Stimulated activated CD4-positive, alpha-beta T cell treated with anti-CD3 and anti-CD28 coated beads, Interleukin-12 subunit alpha, Interleukin-12 subunit beta, amount 100 ng/mL, for 4 hours (primary cell): ENCODE measurements around the gene THTPA.
A peak's percentile ranks its signal among the peaks of the same experiment; 100 is the strongest.
"Not testable (repeated sequence)": the region's sequence is repeated elsewhere in the genome, so short reads cannot be mapped to it uniquely, and the experiment has no call there.

Experiments
- DNase-seq: peaks from one replicate; pipeline ENCODE4 v3.0.0-alpha.2; 2020

The THTPA gene

GRCh38 chr14:23588884-23589598 is 33.0 kb downstream of the THTPA start:
- DNase-seq = peak; percentile 72

- no peak for DNase-seq
These were observed 33.5 kb downstream of the THTPA start for GRCh38 chr14:23589606-23590005.

DNA sequence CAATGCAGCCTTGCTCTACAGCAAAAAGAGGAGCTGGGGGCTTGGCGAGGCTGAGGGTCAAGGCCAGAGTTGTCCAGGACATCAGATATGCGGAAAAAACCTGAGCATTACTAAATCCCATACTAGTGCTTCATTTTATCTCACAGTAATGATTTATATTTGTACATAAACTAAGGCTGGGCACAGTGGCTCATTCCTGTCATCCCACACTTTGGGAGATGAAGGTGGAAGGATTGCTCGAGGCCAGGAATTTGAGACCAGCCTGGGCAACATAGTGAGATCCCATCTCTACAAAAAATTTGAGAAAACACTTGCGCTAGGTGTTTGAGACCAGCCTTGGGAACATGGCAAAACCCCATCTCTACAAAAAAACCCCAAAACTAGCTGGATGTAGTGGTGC is 34.1 kb downstream of the THTPA start:
- no peak for DNase-seq

- not testable (repeated sequence) for DNase-seq
These were observed 38.1 kb downstream of the THTPA start for GRCh38 chr14:23594191-23594590.

DNA sequence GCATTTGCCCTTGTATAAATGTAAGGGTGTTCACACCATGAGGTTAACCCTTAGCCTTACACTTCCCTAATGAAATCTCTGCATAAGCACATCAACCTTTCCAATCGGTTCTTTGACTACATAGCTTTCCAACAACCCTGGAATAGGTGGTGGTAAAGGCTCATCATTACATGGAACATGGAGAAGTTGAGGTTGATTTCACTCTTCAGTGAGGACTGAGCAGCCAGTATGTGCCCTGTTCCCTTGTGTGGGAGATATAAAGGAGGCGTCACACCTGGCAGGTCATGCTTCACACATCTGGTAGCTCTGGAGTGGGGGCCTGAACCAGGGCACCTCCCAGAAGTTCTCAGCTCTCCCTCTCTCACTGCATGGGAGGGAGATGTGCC is 44.2 kb downstream of the THTPA start:
- DNase-seq = no peak

DNA sequence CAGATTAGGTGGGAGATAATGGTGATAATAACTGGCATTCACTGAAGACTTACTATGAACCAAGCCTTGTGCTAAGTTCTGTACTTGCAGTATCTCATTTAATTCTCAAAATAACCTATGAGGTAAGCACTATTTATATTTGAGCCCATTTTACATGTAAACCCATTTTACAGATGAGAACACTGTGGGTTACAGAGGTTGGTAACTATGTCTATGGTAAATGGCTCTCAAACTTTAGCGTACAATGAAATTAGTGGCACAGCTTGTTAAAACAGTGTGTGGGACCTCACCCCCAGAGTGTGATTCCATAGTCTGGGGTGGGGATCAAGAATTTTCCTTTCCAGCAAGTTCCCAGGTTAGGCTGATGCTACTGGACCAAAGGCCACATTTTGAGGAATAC is 44.7 kb downstream of the THTPA start:
- DNase-seq = no peak

GRCh38 chr14:23601424-23601823 is 45.4 kb downstream of the THTPA start:
- no peak for DNase-seq

DNA sequence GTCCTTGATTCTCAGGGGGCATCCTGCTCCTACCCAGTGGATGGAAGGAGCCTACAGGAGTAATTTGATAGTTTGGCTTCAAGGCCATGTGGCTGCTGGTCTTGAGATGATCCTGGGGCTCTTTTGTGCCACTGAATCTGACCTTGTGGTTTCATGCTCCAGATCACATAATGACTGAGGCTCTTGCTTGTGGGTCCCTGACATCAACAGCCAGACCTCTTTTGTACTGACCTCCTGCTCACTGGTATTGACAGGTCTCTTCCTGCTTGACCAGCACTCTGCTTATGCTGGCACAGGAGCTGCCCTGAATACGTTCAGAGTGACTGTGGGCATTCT is 45.7 kb downstream of the THTPA start:
- no peak for DNase-seq

GRCh38 chr14:23602181-23603095 is 46.4 kb downstream of the THTPA start:
- DNase-seq = no peak

DNA sequence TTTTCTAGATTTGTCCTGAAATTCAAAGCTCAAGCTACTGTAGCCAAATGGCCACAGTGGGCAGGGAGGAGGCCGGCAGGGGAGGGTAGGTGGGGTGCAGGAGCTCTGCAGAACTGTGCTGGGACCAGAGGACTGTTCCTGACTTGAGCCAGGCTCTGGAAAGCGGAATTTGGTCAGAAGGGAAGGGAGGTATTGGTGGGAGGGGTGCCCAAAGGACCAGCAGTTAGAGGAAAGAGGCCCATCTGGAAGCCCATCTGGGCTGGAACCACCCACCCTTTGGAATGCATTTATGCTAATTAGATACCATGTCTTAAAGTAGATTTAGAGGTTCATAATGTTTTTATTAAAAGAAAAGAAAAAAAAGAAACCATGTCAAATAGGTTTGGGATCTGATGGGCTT is 47.0 kb downstream of the THTPA start:
- no peak for DNase-seq

DNA sequence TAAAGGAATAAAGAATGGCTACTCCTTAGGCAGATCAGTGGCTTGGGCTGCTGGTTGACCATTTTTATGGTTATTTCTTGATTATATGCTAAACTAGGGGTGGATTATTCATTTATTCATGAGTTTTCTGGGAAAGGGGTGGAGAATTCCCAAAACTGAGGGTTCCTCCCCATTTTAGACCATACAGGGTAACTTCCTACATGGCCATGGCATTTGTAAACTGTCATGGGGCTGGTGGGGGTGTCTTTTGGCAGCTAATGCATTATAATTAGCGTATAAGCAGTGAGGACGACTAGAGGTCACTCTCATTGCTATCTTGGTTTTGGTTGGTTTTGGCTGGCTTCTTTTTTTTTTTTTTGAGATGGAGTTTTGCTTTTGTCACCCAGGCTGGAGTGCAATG is 48.1 kb downstream of the THTPA start:
- DNase-seq = no peak

GRCh38 chr14:23604675-23605170 is 48.7 kb downstream of the THTPA start:
- DNase-seq = no peak

DNA sequence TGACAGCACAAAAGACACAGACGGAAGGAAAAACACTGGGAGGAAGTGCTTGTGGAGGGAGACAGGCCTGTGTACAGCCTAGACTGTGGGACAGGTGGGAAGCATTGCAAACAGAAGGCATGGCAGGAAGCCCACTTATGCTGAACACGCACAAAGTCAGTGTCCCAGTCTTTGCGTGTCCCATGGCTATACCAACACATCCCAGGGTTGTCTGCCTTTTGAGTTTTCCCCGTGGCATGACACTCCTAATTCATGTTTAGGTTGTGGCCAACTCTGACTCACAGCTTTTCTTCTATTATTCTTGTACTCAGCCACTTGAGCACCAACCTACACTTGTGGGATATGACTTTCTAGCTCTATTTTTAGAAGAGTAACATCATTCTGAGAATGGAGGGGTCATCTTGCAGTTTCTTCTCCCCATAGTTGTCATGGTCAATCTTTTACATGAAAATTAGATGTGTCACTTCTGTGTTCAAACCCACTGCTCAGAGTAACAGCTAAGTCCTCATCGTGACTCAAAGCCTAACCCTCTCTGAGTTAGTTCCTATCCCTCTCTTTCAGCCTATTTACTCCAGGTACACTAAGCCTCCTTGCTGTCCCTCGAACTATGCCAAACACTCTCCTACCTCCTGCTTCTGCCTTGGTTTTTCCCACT is 50.0 kb downstream of the THTPA start:
- DNase-seq = no peak

GRCh38 chr14:23608454-23608853 is 52.4 kb downstream of the THTPA start:
- DNase-seq = no peak

- DNase-seq = no peak
These were observed 52.9 kb downstream of the THTPA start for GRCh38 chr14:23609001-23609400.

GRCh38 chr14:23609411-23610089 is 53.5 kb downstream of the THTPA start:
- not testable (repeated sequence) for DNase-seq
